Muscle of back (tissue), 11 donors: ENCODE results near the gene MAPT. TPM values are rescaled to one million over a fixed set of nuclear protein-coding genes. Genes with fewer than 3 reads are reported as not detected.
"Not testable (repeated sequence)": the region's sequence is repeated elsewhere in the genome, so short reads cannot be mapped to it uniquely, and the experiment has no call there.

ENCODE experiments used
- DNase-seq, 3 donors: peaks; one replicate each; pipeline versions ENCODE4 v3.0.0 to v3.0.0-alpha.2; 2013
- polyA plus RNA-seq, 10 donors: library from polyadenylated mRNA; unstranded; fragments of 120-200 nt; gene quantifications; one replicate each; pipeline ENCODE4 v1.2.1, GENCODE V29; 2013; ENCODE audit not compliant: insufficient read length in 10 of 10

MAPT gene
- polyA plus RNA-seq, 10 donors = 6.6 to 13.7 (median 9.4) TPM

DNA sequence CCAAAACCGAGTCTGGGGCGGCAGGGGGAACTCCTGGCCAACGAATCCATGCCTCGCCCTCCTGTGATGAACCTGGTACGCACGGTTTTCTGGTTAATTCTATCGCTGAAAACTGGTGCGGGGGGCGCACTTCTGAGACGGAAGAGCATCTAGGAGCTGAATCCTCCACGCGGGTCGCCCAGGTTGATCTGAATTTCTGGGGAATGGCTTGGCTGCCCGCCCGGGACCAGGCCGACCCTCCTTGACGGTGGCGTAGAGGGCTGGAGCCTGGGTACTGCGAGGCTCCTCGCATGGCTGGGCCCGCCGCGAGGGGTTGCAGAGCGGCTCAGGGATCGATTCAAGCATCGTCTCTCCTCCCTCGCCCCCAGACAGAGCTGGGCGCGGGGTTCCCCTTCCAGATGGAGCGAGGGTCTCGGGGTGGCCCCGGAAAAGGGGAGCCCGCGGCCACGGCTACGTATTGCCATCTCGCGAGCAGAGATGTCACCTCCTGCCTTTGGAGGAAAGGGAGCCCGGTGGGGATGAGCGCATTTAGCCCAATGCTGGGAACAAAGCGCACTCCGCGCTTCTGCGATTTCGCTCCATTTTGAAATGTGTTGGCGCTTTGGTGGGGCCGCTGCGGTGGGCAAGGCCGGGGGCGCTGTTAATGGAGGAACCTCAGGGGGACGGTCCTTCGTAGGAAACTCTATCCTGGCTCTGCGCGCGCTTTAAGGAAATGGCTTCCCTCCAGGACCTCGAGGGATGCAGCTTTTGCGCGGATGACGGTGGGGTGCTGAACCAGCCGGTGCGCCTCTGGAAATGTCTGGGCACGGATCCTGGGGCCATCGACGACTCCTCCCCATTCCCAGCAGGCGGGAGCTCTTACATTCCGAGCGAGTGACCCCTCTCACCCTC, 2.7 kb downstream of the MAPT start:
- peak in 1 of 3 donors; percentile 24 for DNase-seq

GRCh38 chr17:45900136-45900535, 5.8 kb downstream of the MAPT start:
- no peak for DNase-seq

- no peak for DNase-seq
Observed at GRCh38 chr17:45900723-45901415, 6.5 kb downstream of the MAPT start.

DNA sequence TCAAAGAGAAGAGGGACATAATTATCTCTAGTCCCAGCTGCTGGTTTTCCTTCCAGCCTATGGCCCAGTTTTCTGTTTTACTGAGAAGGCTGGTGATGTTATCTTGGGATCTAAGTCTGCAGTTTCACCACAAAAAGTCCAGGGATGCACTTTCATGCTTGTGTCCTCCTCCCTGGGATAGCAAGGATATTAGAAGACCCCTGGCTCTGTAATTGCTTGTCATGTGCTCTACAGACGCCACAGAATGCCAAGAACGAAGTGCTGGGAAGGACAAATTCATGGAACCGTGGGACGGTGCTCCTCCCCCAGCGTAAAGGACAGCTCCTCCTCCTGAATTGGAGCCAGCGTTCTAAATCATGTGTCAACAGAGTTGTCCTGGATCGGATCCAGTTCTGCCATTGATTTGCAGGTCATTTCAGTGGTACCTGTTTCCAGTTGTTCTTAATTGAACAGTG, 8.6 kb downstream of the MAPT start:
- DNase-seq = no peak

DNA sequence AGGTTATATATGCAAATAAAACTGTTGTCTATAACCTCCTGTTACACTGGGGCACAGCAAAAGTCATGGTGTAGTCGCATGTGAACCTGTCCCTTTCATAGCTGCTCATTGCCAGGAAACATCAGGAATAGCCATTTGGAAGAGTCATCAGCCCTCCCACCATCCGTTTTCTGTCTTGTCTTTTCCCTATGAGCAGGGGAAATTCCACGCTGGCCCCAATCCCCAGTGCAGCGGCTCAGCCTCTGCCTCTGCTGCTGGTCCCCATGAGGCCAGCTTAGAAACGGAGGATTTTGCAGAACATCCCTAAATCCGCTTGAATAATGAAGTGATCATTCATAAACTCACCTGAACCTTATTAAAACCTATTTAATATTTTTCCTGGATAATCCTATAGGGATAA, 10.5 kb downstream of the MAPT start:
- peak in 1 of 3 donors; percentile 30 for DNase-seq

- DNase-seq = peak in 1 of 3 donors; percentile 19
Observed at GRCh38 chr17:45905814-45906213, 11.5 kb downstream of the MAPT start.

DNA sequence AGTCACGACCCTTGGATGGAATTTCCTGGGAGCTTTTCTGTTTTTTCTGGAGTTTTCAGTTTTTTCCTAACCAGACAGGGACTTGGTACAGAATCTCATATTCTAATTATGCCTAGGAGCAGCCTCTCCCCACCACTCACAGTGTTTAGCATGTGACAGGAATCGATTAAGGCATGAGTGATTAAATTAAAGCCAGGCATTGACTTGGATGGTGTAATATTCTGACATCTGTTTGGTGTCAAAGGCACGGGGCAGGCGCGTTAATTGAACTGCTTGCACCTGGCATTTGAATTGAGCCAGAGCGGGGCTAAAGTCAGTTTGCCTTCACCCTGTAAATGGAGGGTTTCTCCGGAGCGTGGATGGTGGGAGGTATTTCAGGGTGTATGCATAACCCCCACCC, 11.9 kb downstream of the MAPT start:
- DNase-seq = peak in 1 of 3 donors; percentile 7

DNA sequence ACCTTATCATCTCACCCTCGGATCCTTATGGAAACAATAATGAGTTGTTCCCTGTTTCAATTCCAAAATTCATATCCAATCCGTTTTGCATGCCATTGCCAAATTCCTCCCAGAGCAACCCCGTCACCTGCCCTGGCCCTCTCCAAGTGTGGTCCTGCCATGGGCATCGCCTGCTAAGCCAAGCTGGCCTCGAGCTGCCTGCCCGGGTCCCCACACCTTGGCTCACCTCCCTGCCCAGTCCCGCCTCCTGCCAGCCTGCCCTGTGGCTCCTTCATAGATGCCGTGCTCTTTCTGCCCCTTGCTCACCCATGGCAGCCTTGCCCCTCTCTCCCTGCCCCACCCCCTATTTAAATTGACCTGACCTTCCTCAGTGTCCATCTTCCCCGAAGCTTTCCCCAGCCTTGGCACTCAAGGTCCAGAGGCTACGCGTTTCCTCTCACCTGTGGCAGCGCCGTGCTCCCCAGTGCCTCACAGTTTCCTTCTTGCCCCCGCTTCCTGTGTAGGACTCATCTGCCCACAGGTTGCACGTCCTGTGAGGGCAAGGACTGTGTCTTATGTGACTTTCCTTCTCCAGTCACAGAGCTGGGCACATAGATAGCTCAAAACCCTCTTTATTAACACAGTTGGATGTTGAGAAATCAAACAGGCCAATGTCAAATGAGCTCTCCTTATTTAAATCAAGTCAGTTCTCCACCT, 12.7 kb downstream of the MAPT start:
- no peak for DNase-seq

- DNase-seq = peak in 1 of 3 donors; percentile 29
Observed at GRCh38 chr17:45907750-45908395, 13.5 kb downstream of the MAPT start.

- DNase-seq = no peak
Observed at GRCh38 chr17:45908460-45908859, 14.1 kb downstream of the MAPT start.

GRCh38 chr17:45908935-45909334, 14.6 kb downstream of the MAPT start:
- no peak for DNase-seq

- DNase-seq = no peak
Observed at GRCh38 chr17:45910667-45911066, 16.3 kb downstream of the MAPT start.

DNA sequence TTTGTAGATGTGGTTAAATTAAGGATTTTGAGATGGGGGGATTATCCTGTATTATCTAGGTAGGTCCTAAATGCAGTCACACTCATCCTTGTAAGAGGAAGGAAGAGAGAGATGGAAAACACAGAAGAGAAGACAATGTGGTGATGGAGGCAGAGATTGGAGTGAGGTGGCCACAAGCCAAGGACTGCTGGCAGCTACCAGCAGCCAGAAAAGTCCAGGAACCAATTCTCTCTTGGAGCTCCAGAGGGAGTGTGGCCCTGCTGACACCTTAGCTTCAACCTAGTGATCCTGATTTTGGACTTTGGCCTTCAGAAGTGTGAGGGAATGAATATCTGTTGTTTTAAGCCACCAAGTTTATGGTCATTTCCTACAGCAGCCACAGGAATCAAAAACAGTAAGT, 18.0 kb downstream of the MAPT start:
- DNase-seq = no peak

DNA sequence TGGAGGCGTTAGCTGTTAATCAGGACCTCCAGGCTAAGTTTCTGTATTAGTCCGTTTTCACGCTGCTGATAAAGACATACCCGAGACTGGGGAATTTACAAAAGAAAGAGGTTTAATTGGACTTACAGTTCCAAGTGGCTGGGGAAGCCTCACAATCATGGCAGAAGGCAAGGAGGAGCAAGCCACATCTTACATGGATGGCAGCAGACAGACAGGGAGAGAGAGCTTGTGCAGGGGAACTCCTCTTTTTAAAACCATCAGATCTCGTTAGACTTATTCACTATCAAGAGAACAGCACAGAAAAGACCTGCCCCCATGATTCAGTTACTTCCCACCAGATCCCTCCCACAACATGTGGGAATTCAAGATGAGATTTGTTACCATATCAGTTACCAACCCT, 18.7 kb downstream of the MAPT start:
- DNase-seq = not testable (repeated sequence)

GRCh38 chr17:45914047-45914717, 19.8 kb downstream of the MAPT start:
- DNase-seq = no peak

GRCh38 chr17:45915263-45915662, 20.9 kb downstream of the MAPT start:
- DNase-seq = no peak

DNA sequence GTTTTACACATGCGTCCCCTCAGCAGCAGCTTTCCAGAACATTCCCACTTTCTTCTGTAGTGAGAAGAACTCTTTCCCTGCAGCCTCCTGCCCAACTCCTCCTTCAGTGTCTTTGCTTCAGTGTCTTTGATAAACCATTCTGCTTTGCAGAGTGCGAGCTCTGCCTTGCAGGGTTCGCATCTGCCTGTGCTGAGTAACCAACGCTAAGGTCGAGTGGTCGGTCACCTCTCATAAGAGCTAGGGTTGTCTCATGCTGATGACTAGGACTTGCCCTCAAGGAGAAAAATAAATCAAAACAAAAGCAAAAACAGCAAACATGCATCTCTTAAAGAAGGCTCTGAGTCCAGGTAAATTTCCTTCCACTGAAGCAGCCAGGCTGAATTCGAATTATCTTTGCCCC, 22.7 kb downstream of the MAPT start:
- DNase-seq = no peak

DNA sequence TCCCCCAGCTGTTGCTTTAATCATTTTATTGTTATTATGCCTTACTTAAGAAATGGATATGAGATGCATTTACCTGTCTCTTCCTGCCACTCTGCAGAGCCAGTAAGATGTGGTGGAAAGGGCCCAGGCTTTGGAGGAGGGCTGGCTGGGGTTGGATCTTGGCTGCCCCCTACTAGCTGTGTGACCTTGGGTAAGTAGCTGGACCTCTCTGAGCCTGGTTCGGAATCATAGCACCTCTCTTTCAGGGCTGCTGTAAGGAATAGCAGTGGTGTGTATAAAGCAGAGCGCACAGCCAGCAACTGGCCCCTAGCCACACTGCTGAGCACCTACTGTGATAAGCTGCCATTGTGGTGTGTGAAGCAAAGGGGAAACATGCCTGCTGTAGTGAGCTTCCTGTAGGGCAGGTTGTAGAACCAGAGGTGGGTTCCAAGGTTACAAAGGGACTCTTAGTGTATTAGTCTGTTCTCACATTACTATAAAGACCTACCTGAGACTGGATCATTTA, 23.9 kb downstream of the MAPT start:
- no peak for DNase-seq

GRCh38 chr17:45919136-45919535, 24.8 kb downstream of the MAPT start:
- DNase-seq = no peak

DNA sequence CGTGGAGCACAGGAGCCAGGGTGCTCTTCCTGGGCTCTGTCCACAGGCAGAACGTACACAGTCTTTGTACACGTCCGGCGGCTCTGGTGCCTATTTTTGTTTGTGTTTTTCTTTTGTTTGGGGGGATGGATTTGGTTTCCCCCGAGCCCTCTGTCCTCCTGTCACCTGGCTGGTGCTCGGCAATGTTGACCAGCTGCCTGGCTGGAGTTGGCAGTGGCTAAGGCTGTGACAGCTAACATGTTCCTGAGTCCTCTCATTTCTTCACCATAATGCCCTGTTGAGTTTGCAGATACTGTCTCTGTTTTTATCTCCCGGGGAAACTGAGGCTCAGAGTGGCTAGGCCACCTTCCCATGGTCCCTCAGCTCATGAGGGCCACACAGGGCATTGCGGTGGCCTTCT, 25.7 kb downstream of the MAPT start:
- DNase-seq = no peak
